CD14-positive monocyte (primary cell): ENCODE measurements around the gene ZNF488. TPM values are rescaled to one million over a fixed set of nuclear protein-coding genes. Genes with fewer than 3 reads are reported as not detected.

Experiments used
- DNase-seq, 3 donors: peaks; one replicate each; pipeline ENCODE4 v3.0.0-alpha.2; 2011 to 2022
- H2AFZ ChIP-seq: 2 replicates; pipeline ENCODE4 v1.6.0; 2012; ENCODE audit warnings: mild to moderate bottlenecking, low read depth, low read length, inconsistent platforms; ENCODE audit not compliant: insufficient read depth, poor library complexity, severe bottlenecking
- H3K27ac ChIP-seq, 2 donors: 1 replicate in 1 of 2; 2 replicates in 1 of 2; pipeline ENCODE4 v1.5.1; 2012 to 2013; ENCODE audit warnings: low read length in 2 of 2, control low read depth in 1 of 2, inconsistent platforms in 1 of 2, low read depth in 1 of 2, mild to moderate bottlenecking in 1 of 2
- H3K27me3 ChIP-seq, 2 donors: one replicate each; pipeline versions ENCODE4 v1.6.0 to v1.6.1; 2011 to 2013; ENCODE audit warnings: low read length in 2 of 2; ENCODE audit not compliant: control insufficient read depth in 2 of 2, insufficient read depth in 2 of 2
- H3K36me3 ChIP-seq, 2 donors: replicated peaks in 1 of 2; 1 replicate in 1 of 2; 2 replicates in 1 of 2; pipeline versions ENCODE4 v1.5.1 to v1.6.1; 2012 to 2013; ENCODE audit warnings: low read length in 2 of 2, control low read depth in 1 of 2, inconsistent platforms in 1 of 2, mild to moderate bottlenecking in 1 of 2; ENCODE audit not compliant: insufficient read depth in 2 of 2, control insufficient read depth in 1 of 2
- H3K4me1 ChIP-seq, 2 donors: 1 replicate in 1 of 2; 2 replicates in 1 of 2; pipeline versions ENCODE4 v1.5.1 to v1.6.1; 2012 to 2013; ENCODE audit warnings: low read length in 2 of 2, control low read depth in 1 of 2, inconsistent platforms in 1 of 2, mild to moderate bottlenecking in 1 of 2, moderate library complexity in 1 of 2; ENCODE audit not compliant: insufficient read depth in 2 of 2, control insufficient read depth in 1 of 2
- H3K4me2 ChIP-seq: replicated peaks from 2 replicates; pipeline ENCODE3; 2012; ENCODE audit warnings: low read length, moderate library complexity, mild to moderate bottlenecking; ENCODE audit not compliant: poor library complexity, severe bottlenecking; ENCODE audit errors: extremely low read depth
- H3K4me3 ChIP-seq, 3 experiments: fragments of 200-600 bp in 1 of 3; sonication (generic) in 1 of 3; replicated peaks in 1 of 3; 1 replicate in 2 of 3; 2 replicates in 1 of 3; pipeline ENCODE4 v1.5.1; 2011 to 2013; ENCODE audit warnings: low read length in 3 of 3, mild to moderate bottlenecking in 3 of 3, control low read depth in 2 of 3, low read depth in 2 of 3, inconsistent platforms in 1 of 3, moderate library complexity in 1 of 3
- H3K79me2 ChIP-seq: 2 replicates; pipeline ENCODE4 v1.6.0; 2012; ENCODE audit warnings: mild to moderate bottlenecking, control low read depth, inconsistent platforms, low read length, moderate library complexity; ENCODE audit not compliant: insufficient read depth
- H3K9ac ChIP-seq: 2 replicates; pipeline ENCODE4 v1.6.0; 2017; ENCODE audit warnings: low read length, mild to moderate bottlenecking; ENCODE audit not compliant: insufficient read depth, poor library complexity, severe bottlenecking
- H3K9me3 ChIP-seq, 2 donors: replicated peaks in 1 of 2; 1 replicate in 1 of 2; 2 replicates in 1 of 2; pipeline versions ENCODE4 v1.5.1 to v1.6.1; 2012 to 2013; ENCODE audit warnings: low read length in 2 of 2, control low read depth in 1 of 2; ENCODE audit not compliant: control insufficient read depth in 1 of 2, insufficient read depth in 1 of 2
- H4K20me1 ChIP-seq: 2 replicates; pipeline ENCODE4 v1.6.0; 2012; ENCODE audit warnings: mild to moderate bottlenecking, low read length, control low read depth, moderate library complexity; ENCODE audit not compliant: insufficient read depth
- H3K27ac Mint-ChIP-seq, 7 donors: one replicate each; pipeline ENCODE4 v1.8.0; 2020; ENCODE audit warnings: mild to moderate bottlenecking in 7 of 7, mixed read lengths in 7 of 7, moderate library complexity in 6 of 7, inconsistent platforms in 2 of 7
- H3K27me3 Mint-ChIP-seq, 3 donors: one replicate each; pipeline ENCODE4 v1.8.0; 2021 to 2022; ENCODE audit warnings: low read depth in 3 of 3, mild to moderate bottlenecking in 3 of 3, mixed read lengths in 3 of 3, moderate library complexity in 3 of 3, inconsistent platforms in 1 of 3
- H3K36me3 Mint-ChIP-seq, 2 donors: one replicate each; pipeline ENCODE4 v1.8.0; 2020; ENCODE audit warnings: mixed read lengths in 2 of 2, inconsistent platforms in 1 of 2, mild to moderate bottlenecking in 1 of 2
- H3K4me1 Mint-ChIP-seq: one replicate; pipeline ENCODE4 v1.8.0; 2020; ENCODE audit warnings: mild to moderate bottlenecking, mixed read lengths
- H3K4me3 Mint-ChIP-seq, 2 donors: one replicate each; pipeline ENCODE4 v1.8.0; 2020; ENCODE audit warnings: mild to moderate bottlenecking in 2 of 2, mixed read lengths in 2 of 2, moderate library complexity in 1 of 2
- H3K9me3 Mint-ChIP-seq, 7 donors: one replicate each; pipeline ENCODE4 v1.8.0; 2020 to 2022; ENCODE audit warnings: mixed read lengths in 7 of 7, mild to moderate bottlenecking in 6 of 7, moderate library complexity in 6 of 7, inconsistent platforms in 2 of 7
- CTCF ChIP-seq: fragments of 200-600 bp; IDR thresholded peaks from one replicate; pipeline ENCODE4 v1.8.0; 2022; ENCODE audit warnings: antibody characterized with exemption, mild to moderate bottlenecking
- WGBS: methylation state at CpG from one replicate; pipeline ENCODE4 v1.1.5; 2013; ENCODE audit warnings: missing lambda C conversion rate; ENCODE audit not compliant: insufficient coverage; 5-methylcytosine and 5-hydroxymethylcytosine counted together
- intact Hi-C, 2 donors: fragments of 100-400 bp; cut with micrococcal nuclease; formaldehyde crosslinking; loops; one replicate each; pipeline versions ENCODE4 v1.15.0 to v1.15.1; 2023
- polyA plus RNA-seq, 3 donors: library from polyadenylated mRNA; depleted of rRNA in 1 of 3; unstranded in 2 of 3; stranded (reverse) in 1 of 3; fragments of 300-500 nt in 2 of 3; fragments of >200 nt in 1 of 3; fragmentation: Illumina TruSeq in 2 of 3; gene quantifications; 1 replicate in 2 of 3; 2 replicates in 1 of 3; pipeline ENCODE4 v1.2.3, GENCODE V29; 2012 to 2021

ZNF488 gene
- polyA plus RNA-seq, 3 donors = not detected

DNA sequence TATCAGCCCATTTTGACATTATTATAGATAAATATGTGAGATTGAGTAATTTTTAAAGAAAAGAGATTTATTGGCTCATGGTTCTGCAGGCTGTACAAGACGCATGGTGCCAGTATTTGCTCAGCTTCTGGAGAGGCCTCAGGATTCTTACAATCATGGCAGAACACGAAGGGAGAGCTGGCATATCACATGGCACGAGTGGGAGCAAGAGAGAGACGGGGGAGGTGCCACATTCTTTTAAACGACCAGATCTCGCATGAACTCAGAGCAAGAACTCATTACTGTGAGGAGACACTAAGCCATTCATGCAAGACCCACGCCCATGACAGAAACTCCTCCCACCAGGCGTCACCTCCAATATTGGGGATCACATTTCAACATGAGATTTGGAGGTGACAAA, 40.1 kb upstream of the ZNF488 start:
- H3K27me3 ChIP-seq = no peaks in the 10 kb centered on the region
- H2AFZ ChIP-seq = no peak overlapping the region
- no peak for DNase-seq
- WGBS = 100% methylated on average over 3 of the region's 8 CpGs
- no peaks in the 10 kb centered on the region for H4K20me1 ChIP-seq
- Mint-ChIP-seq H3K27ac (no peak overlapping the region), H3K36me3 (no peaks in the 10 kb centered on the region), H3K4me1 (no peaks in the 10 kb centered on the region), H3K9me3 (peaks cover 0 to 10% (median 4%) of the 10 kb centered on the region in 7 donors), H3K27me3 (peaks cover 1 to 3% (median 2%) of the 10 kb centered on the region in 3 donors), H3K4me3 (no peak overlapping the region)
- no peak overlapping the region for H3K9ac ChIP-seq
- intact Hi-C loops = no loop called here
- H3K79me2 ChIP-seq = no peaks in the 10 kb centered on the region
- H3K36me3 ChIP-seq = no peaks in the 10 kb centered on the region
- H3K4me3 ChIP-seq = no peak overlapping the region
- TF ChIP-seq CTCF = no peak
- H3K9me3 ChIP-seq = no peaks in the 10 kb centered on the region
- H3K27ac ChIP-seq = no peak overlapping the region
- no peaks in the 10 kb centered on the region for H3K4me1 ChIP-seq
- no peak overlapping the region for H3K4me2 ChIP-seq

- no CpG with 5 or more reads among the region's 4 CpGs for WGBS
- H3K9me3 ChIP-seq = no peaks in the 10 kb centered on the region
- no peak for TF ChIP-seq CTCF
- no peak overlapping the region for H3K27ac ChIP-seq
- no peak overlapping the region for H2AFZ ChIP-seq
- Mint-ChIP-seq H3K4me1 (no peaks in the 10 kb centered on the region), H3K9me3 (peaks cover 0 to 6% (median 0%) of the 10 kb centered on the region in 7 donors), H3K4me3 (no peak overlapping the region), H3K36me3 (no peaks in the 10 kb centered on the region), H3K27me3 (peaks cover 2 to 3% (median 3%) of the 10 kb centered on the region in 3 donors), H3K27ac (no peak overlapping the region)
- no peak overlapping the region for H3K4me2 ChIP-seq
- H3K27me3 ChIP-seq = no peaks in the 10 kb centered on the region
- no peaks in the 10 kb centered on the region for H3K79me2 ChIP-seq
- H4K20me1 ChIP-seq = no peaks in the 10 kb centered on the region
- intact Hi-C loops = no loop called here
- no peak for DNase-seq
- H3K4me3 ChIP-seq = no peak overlapping the region
- no peaks in the 10 kb centered on the region for H3K4me1 ChIP-seq
- H3K9ac ChIP-seq = no peak overlapping the region
- H3K36me3 ChIP-seq = no peaks in the 10 kb centered on the region
Measured at GRCh38 chr10:47423476-47423875, 39.4 kb upstream of the ZNF488 start.
